ENCODE data around the gene ZNF578.
"Not testable (repeated sequence)": the region's sequence is repeated elsewhere in the genome, so short reads cannot be mapped to it uniquely, and the experiment has no call there.

ZNF578 gene

DNA sequence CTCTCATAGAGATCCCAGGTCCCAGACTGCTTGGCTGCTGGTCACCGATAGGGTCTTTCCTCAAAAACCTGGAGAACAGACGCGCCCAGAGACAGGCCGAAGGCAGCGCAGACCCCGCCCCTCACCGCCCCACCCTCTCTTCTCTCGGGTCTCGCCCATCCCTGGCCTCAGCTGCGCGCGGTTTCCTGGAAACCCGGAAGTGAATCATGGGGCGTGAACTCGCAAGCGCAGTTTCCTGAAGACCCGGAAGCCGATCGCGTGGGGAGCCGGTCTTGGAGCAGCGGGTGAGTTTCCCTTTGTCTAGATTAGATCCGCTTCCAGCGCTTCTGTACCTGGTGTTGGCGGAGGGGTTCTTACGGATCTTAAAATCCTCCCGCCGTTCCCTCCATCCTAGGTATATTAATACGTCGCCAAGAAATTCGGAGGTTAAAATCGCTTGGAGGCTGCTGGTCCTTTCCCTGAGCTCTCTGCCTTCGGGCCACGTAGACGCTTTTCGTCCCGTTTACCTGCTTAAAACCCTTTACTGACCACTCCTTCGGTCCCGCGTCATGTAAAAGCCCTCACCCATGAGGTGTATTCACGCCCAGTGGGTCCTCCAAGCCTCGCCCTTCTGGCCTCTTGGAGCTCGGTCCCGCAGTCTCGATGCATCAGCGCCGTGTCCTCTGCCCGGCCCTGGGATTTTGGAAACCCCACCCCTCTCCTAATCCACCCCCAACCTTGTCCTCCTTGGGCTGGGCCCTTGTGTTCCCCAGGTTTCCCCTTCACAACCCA lies at the start of gene ZNF578:
TSS of gene ZNF578 (plus strand) at position 230 of the 771 bp plus-strand sequence. CDS start 48,293 bp downstream, outside the sequence.
- DNase-seq (ENCODE audit: low spot score) = no peak

DNA sequence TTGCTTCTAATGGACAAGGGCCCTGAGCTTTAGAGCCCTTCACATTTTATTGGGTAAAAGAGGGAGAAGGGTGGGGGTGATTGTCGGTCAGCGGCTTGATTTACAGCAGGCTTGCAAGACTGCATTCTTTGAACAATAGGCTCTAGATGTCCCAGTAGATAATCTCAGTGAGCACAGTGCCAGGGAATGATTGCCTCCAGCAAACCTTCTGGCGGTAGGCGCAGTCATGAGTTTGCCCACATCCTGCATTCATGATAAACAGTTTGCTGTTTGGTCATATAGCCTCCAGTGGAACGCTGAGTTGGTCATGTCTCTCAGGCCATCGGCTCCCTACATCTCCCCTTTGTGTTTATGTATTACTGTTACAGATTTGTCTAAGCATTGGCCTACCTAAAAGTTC lies 43.1 kb upstream of the ZNF578 start:
- DNase-seq (ENCODE audit: low spot score) = no peak

DNA sequence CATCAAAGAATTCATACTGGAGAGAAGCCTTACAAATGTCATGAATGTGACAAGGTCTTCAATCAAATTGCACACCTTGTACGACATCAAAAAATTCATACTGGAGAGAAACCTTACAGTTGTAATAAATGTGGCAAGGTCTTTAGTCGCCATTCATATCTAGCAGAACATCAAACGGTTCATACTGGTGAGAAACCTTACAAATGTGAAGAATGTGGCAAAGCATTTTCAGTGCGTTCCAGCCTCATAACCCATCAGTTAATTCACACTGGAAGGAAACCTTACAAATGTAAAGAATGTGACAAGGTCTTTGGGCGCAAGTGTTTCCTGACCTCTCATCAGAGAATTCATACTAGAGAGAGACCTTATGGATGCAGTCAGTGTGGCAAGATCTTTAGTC lies 37.6 kb upstream of the ZNF578 start:
- no peak for DNase-seq (ENCODE audit: low spot score)

DNA sequence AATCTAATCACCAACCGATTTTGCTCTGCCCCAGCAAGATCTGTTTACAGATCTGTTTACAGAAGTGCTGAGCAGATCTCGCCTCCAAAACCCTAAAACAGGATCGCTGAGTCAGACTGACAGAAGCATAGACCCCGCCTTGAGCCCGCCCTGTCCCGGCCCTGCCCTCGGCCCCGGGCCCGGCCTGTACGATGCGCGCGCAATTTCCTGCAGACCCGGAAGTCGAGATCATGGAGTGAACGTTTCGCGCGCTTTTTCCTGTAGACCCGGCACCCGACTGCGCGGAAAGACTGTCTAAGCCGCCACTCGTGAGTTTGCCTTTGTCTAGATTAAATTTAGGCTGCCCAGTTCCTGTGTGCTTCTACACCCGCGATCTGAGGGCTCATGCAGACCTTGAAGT lies 24.4 kb upstream of the ZNF578 start, which contains the start of gene ZNF534:
TSS of gene ZNF534 (plus strand) at position 212 of the 400 bp plus-strand sequence. CDS start 2,327 bp downstream, outside the sequence.
- no peak for DNase-seq (ENCODE audit: low spot score)

DNA sequence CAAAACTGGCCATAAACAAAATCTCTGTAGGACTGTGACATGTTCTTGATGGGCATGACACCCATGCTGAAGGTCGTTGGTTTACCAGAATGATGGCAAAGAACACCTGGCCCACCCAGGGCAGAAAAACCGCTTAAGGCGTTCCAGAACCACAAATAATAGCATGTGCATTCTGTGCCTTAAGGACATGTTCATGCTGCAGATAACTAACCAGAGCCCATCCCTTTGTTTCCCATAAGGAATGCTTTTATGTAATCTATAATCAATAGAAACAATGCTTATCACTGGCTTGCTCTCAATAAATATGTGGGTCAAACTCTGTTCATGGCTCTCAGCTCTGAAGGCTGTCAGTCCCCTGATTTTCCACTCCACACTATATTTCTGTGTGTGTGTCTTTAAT lies 11.2 kb upstream of the ZNF578 start:
- no peak for DNase-seq (ENCODE audit: low spot score)

DNA sequence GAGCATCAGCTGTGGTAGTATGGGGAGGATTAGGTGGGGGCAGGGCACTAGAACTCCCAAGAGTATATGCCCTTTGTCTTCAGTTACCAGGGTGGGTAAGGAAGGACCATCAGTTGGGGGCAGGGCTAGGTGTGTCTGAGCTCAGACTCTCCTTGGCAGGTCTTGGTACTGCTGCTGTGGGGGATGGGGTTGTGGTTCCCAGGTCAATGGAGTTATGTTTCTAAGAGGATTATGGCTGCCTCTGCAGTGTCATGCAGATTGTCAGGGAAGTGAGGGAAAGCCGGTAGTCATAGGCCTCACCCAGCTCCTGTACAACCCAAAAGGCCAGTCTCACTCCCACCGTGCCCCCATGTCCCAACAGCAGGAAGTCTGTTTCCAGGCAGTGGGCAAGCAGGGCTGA lies 8.8 kb upstream of the ZNF578 start:
- DNase-seq (ENCODE audit: low spot score) = no peak

DNA sequence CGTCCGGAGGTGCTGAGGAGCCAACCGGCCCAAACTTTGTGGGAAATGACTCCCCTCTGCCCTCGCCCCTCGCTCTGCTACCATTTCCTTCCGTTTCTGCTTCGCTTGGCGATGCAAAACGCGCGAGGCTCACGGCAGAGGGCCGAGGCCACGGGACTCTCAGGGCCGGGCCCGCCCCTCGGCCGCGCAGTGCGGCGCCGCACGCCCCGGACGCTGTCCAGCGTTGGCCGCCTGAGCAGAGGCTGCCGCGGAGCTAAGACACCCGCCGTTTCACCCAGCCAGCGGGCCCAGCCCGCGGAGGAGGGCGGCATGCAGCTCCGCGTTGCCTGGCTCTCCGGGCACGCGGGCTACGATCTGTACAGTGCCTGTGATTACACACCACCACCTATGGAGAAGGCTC lies 2.1 kb upstream of the ZNF578 start:
- DNase-seq (ENCODE audit: low spot score) = no peak

DNA sequence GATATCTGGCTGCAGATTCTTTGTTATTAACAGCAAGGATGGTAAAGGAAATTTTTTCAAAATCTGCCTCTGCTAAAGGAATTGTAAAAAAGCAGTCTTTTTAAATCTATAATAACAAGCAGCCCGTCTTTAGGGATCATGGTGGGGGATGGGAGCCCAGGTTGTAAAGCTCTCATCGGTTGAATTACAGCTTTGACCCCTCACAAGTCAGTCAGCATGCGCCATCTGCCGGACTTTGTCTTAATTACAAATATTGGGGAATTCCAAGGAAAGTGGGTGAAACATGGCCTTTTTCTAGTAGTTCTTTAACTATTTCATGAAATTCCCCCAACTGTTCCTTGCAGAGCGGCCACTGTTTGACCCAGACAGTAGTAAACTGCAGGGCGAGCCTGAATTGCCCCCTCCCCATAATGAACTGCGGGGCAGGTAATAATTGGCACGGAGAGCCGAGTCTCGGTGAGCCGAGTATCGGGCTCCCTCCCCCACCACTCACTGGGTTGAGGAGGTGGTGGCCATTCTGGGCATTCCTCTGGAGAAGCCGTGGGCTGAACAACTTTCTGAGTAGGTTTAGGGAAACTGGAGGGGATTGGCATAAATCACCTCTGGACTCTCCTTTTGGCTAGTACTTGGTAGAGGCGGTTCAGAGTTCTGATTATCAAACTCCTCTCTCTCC lies 11.6 kb downstream of the ZNF578 start:
- peak; percentile 47 for DNase-seq (ENCODE audit: low spot score)

DNA sequence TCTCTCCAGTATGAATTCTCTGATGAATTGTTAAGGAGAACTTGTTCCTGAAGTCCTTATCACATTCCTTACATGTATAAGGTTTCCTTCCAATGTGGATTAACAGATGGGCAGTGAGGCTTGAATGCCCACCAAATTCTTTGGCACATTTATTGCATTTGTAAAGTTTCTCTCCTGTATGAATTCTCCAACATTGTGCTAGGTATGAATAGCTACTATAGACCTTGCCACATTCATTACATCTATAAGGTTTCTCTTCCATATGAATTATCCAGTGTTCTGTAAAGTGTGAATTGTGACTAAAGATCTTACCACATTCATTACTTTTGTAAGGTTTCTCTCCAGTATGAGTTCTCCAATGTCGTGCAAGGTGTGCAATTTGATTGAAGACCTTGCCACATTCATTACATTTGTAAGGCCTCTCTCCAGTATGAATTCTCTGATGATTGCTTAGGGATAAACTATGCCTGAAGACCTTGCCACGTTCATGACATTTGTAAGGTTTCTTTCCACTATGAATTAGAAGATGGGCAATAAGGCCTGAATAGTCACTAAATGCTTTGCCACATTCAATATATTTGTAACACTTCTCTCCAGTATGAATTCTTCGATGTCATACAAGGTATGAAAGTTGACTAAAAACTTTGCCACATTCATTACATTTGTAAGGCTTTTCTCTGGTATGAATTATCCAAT lies 20.4 kb downstream of the ZNF578 start:
- no peak for DNase-seq (ENCODE audit: low spot score)

DNA sequence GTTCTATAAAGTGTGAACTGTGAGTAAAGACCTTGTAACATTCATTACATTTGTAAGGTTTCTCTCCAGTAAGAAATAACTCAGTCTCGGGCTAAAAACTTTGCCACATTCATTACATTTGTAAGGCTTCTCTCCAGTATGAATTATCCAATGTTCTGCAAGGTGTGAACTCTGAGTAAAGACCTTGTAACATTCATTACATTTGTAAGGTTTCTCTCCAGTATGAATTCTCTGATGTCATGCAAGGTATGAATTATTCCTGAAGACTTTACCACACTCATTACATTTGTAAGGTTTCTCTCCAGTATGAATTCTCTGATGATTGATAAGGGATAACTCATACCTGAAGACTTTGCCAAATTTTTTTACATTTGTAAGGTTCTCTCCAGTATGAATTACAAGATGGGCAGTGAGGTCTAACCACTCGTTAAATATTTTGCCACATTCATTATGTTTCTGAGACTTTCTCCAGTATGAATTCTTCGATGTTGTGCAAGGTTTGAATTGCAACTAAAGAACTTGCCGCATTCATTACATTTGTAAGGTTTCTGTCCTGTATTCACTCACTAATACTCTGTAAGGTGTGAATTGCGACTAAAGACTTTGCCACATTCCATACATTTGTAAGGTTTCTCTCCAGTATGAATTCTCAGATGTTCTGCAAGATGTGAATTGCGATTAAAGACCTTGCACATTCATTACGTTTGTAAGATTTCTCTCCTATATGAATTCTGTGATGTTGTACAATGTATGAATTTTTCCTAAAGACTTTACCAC lies 21.2 kb downstream of the ZNF578 start:
- DNase-seq (ENCODE audit: low spot score) = no peak

DNA sequence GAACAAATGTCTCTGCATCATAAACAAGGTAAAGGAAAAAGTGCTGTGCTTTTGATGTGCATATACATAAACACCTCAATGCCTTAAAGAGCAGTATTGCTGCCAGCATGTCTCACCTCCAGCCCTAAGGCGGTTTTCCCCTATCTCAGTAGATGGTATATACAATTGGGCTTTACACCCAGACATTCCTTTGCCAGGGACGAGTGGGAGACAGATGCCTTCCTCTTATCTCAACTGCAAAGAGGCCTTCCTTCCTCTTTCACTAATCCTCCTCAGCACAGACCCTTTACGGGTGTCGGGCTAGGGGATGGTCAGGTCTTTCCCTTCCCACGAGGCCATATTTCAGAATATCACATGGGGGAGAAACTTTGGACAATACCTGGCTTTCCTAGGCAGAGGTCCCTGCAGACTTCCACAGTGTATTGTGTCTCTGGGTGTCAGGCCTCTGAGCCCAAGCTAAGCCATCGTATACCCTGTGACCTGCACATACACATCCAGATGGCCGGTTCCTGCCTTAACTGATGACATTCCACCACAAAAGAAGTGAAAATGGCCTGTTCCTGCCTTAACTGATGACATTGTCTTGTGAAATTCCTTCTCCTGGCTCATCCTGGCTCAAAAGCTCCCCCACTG lies 30.9 kb downstream of the ZNF578 start:
- DNase-seq (ENCODE audit: low spot score) = not testable (repeated sequence)

DNA sequence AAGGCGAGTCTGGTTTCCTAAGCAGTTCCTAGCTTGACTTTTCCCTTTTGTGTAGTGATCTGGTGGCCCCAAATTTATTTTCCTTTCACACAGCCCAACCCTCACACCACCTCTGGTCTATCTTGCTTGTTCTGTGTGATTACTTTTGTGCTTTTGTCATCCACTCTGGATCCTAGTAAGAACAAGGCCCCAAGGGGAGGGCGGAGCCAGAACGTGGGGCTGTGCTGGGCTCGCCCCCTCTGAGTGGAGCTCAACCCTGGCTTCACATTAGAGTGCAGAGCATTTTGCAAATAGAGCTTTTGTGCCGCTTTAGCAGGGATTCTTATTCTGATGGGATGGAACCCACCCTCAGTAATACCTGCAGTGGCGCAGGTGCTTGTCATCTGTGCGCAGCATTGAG lies 31.7 kb downstream of the ZNF578 start:
- not testable (repeated sequence) for DNase-seq (ENCODE audit: low spot score)

DNA sequence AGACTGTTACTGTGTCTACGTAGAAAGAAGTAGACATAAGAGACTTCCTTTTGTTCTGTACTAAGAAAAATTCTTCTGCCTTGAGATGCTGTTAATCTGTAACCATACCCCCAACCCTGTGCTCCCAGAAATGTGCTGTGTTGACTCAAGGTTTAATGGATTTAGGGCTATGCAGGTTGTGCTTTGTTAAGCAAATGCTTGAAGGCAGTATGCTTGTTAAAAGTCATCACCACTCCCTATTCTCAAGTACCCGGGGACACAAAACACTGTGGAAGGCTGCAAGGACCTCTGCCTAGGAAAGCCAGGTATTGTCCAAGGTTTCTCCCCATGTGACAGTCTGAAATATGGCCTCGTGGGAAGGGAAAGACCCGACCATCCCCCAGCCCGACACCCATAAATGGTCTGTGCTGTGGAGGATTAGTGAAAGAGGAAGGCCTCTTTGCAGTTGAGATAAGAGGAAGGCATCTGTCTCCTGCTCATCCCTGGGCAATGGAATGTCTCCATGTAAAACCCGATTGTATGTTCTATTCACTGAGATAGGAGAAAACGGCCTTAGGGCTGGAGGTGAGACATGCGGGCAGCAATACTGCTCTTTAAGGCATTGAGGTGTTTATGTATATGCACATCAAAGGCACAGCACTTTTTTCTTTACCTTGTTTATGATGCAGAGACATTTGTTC lies 32.3 kb downstream of the ZNF578 start:
- DNase-seq (ENCODE audit: low spot score) = not testable (repeated sequence)

DNA sequence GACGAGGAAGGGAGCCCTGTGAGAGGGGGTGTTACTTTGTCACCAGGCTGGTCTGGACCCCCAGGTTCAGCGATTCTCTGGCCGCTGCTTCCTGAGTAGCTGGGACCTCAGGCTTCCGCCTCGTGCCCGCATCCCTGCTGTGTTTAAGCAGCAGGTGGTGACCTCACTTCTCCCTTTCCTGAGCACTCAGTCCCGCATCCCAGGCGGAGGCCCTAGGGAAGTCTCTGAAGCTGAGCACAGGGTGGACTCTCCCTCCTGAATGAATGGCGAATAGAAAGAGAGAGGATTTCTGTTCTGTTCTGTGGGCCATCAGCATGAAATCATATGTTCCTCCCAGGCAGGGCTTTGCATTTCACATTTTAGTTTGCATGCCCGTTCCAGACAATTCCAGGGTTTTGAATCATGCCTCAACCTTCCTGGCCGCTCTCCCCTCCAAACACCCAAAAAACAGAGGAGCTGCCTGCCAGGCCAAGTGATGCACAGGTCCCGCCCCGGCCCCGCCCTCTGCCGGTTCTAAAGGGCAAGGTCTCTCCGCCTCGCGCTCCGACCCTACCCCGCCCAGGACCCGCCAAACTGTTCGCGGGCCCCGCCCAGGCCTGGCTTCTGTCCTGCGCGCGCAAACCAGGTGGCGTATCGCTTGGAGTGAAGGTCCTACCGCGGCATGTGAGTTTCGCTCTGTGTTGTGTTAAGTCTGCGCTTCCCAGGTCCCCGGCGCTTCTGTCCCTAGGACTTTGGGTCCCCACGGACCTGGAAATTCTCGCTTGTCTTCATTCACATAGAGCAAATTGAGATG lies 39.0 kb downstream of the ZNF578 start:
- peak; percentile 87 for DNase-seq (ENCODE audit: low spot score)

DNA sequence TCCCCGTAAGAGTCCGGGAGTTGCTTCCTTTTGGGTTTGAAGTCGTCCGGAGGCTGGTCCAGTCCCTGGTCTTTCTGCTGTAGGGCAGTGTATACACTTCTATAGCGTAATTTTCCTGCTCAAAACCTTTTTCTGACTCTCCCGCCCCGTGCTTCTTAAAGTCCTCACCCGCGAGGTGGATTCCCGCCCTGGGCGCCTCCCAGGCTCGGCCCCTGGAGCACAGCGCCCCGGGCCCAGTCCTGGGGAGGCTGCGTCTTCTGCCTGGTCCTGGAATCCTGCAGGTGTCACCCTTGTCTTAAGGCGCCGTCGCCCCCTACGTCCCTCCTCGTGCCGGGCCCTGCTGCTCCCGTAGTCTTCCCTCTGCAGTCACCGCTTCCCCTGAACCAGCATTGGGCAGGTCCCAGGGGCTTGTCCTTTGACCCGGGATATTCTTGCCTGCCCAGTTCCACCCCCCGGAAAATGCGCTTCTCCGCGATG lies 39.7 kb downstream of the ZNF578 start:
- DNase-seq (ENCODE audit: low spot score) = peak; percentile 74

DNA sequence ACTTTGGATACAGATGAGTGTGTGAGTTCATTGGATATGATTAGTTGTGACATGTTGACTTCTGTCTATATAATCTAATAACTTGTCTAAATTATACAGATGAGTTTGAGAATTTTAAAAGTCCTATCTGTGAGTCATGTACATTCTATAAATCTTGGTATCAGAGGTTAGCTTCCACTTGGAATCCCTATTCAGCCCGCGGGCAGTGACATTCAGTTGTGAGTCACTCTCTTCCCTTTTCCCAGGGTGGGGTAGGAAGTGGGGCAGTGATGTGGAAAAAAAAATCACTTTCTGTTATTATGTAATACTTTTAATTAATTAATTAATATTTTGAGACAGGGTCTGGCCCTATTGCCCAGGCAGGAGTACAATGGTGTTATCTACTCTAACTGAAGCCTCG lies 41.2 kb downstream of the ZNF578 start:
- DNase-seq (ENCODE audit: low spot score) = no peak

DNA sequence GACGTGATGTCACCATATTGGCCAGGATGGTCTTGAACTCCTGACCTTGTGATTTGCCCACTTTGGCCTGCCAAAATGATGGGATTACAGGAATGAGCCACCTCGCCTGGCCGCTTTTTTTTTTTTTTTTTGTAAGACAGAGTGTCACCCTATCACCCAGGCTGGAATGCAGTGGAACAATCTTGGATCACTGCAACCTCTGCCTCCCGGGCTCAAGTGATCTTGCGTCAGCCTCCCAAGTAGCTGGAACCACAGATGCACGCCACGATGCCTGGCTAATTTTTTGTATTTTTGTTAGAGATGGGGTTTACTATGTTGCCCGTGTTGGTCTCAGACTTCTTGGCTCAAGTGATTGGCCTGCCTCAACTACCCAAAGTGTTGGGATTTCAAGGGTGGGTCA lies 45.2 kb downstream of the ZNF578 start:
- no peak for DNase-seq (ENCODE audit: low spot score)

DNA sequence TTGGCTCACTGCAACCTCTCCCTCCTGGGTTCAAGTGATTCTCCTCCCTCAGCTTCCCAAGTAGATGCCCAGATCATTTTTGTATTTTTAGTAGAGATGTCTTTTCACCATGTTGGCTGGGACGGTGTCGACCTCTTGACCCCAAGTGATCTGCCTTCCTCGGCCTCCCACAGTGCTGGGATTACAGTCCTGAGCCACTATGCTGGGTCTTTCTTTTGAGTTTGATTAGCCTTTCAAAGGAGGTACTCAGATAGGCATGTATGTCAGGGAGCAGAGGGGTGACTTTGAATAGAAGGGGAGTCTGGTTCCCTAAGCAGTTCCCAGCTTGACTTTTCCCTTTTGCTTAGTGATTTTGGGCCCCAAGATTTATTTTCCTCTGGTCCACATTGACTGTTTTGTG lies 47.1 kb downstream of the ZNF578 start:
- DNase-seq (ENCODE audit: low spot score) = peak; percentile 54

DNA sequence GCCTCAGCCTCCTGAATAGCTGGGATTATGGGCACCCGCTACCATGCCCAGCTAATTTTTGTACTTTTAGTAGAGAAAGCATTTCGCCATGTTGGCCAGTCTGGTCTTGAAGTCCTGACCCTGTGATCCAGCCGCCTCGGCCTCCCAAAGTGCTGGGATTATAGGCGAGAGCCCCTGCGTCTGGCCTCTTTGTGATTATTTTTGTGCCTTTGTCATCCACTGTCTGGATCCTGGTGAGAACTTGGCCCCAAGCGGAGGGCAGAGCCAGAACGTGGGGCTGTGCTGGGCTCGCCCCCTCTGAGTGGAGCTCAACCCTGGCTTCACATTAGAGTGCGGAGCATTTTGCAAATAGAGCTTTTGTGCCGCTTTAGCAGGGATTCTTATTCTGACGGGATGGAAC lies 47.6 kb downstream of the ZNF578 start:
- DNase-seq (ENCODE audit: low spot score) = peak; percentile 53

DNA sequence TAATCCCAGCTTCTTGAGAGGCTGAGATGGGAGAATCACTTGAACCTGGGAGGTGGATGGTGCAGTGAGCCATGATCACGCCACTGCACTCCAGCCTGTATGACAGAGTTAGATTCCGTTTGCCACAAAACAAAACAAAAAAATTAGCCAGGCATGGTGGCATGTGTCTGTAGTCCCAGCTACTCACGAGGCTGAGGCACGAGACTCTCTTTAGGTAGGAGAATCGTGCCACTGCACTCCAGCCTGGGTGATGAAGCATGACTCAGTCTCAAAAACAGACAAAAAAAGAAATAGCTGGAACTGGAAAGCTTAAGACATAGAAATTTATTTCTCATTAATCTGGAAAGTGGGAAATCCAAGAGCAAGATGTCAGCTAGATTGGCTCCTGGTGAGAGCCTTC lies 53.9 kb downstream of the ZNF578 start:
- no peak for DNase-seq (ENCODE audit: low spot score)

Measured in ecto neural progenitor cell (in vitro differentiated cells).